Globus pallidus (tissue), 1 donor: ENCODE measurements around the gene CTSZ.

ENCODE experiments used
- DNase-seq: peaks from one replicate; pipeline ENCODE4 v3.0.0-alpha.2; 2015; ENCODE audit warnings: low spot score

Gene CTSZ

DNA sequence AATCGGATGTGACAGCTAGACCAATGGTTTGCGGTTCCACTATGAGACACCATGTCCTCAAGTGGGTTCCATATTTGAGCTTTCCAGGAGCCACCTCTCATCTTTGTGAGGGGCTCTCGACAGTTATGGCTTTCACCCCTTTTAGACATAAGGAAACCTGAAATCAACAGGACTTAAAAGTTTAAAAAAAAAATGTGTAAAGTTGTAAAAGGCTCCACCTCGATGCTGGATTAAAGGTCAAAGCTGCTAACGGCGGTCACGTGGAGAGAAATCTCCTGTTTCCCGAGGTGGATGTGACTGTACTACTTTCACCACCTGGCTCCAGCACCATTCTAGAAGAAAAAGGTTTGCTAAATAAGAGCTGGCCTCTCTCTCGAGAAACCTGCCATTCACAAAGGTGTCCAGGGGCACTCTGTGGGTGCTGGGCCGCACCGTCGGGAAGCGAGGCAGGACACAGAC, 24.5 kb upstream of the CTSZ start:
- DNase-seq = no peak

DNA sequence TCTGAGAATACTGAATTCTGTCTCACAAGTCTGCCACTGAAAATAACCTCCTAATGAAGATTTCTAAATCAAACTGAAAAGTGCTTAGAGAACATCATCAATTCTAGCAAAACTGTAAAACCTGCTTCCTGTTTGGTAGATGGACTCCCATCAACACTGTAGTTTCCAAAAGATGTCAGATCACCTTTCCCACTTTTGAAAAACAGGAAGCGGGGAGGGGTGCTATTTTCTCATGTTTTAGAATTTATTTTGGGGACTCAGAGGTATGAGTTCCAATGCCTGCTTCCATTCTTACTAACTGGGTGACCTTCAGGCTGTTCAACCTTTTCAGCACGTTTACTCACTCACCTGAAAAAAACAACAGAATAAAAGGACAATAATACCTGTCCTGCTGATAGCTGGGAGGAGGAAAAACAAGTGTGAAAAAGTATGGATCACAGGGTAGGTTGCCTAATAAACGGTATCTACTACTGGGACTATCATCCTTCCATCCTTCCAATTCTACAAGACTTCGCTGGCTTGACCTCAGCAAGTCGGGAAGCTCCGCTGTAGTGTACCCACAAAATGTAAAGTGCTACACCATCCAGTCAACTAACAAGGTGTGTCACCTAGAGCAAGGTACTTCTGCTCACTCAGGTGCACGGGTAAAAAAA, 24.0 kb upstream of the CTSZ start:
- DNase-seq = no peak

DNA sequence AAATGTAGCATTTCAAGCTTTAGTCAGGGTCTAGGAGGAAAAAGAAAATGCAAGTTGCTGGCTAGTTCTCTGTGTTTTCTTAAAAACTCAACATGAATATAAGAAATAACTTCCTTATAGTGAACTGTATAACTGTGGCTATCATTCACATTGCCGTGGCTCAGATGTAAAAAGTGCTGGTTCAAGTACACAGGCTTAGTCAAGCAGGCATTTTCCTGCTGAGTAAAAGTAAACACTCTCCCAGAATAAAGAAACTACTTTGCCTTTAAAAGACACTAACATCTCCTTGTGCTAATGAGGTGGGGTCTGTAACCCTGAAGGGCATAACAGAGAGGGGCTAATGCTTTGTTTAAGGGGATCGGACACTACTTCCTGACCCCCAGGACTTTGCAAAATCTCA, 21.8 kb upstream of the CTSZ start:
- DNase-seq = no peak

DNA sequence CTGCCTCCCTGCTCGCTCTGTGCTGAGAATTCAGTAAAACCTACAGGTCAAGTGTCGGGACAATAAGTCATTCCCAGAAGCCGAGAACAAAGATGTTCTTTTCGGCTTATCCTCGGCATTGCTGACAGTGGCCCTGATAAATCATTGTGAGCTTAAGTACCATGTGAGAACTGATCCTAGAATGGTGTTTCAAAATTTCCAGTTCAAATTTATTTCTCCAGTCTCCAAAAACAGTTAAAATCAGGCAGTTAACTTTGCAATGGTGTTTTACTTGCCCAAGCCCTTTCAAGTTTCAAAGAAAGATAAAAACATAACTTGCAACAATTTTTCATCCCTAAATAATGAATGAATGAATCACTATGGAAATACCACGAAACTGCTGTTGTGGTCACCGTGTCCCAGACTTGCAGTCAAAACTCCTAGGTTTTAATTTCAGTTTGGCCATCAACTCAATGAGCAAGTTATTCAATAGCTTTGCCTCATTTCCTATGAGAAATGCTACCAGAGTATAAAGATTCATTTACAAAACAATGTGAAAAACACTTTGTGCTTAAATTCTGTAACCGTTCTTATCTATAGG, 20.8 kb upstream of the CTSZ start:
- no peak for DNase-seq

DNA sequence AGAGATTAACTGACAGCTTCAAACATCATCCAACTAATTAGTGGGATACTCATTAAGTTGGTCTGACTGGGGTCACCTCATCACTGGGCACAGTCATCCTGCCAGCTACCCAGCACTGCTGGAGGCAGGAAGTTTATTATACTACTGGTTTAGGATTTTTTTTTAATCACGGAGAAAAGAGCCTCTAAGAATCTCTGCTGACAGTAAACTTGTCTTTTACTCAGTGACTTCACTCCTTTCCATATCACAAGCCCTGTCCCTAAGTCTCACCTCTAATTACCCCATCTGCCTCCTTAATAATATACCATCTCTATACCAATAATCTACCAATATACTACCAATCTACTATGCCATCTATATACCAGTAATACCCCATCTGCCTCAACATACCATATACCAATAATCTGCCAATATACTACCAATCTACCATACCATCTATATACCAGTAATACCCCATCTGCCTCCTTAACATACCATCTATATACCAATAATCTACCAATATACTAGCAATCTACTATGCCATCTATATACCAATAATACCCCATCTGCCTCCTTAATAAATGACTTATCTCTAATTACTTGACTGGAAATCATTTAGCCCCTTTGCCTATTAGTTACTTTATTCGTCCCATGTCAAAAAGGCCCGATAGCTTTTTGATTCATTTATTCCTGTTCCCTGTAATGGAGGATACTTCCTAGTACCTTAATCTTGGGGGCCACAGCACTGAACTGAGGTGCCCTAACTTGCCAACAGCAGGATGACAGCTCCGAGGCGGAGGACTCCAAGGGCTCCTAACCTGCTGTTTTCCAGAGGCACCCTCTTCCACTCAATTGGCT, 20.1 kb upstream of the CTSZ start:
- DNase-seq = no peak

DNA sequence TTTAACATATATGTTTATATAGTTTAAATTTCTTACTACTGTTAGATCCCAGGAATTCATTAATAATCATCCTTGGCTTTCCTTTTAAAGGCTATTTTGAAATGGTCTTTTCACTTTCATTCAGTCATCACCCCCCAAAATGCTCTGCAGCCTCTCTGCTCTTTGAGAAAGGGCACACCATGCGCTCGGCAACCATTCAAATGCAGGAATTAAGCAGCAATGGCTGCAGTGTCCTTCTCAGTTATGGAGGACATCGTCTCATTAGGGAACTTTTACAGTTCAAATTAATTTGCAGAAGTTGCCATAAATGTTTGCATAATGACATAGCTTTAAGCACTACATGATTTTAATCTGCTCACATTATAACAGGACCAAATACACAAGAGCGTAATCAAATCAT, 18.5 kb upstream of the CTSZ start:
- no peak for DNase-seq

DNA sequence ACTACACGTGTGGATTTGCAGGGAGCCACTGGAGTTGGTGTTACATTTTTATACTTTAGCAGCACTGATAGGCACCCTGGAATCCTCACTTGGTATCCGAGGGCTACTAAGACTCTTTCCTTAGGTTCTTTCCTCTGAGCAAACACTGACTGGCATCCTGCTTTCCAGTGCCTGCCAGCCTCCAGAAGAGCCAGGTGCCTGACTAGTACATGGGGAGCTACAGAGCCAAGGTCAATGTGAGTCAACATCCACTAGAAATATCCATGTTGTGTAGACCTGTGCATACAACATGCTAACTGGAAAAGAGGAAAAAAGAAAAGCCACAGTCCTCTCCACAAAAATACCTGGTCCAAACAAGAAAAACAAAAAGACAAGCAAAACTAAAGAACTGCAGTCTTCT, 18.0 kb upstream of the CTSZ start:
- DNase-seq = no peak

DNA sequence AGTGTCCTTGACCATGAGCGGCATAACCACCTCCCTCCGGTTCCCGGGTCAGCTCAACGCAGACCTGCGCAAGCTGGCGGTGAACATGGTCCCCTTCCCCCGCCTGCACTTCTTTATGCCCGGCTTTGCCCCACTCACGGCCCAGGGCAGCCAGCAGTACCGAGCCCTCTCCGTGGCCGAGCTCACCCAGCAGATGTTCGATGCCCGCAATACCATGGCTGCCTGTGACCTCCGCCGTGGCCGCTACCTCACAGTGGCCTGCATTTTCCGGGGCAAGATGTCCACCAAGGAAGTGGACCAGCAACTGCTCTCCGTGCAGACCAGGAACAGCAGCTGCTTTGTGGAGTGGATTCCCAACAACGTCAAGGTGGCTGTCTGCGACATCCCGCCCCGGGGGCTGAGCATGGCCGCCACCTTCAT, 17.1 kb upstream of the CTSZ start:
- DNase-seq = no peak

DNA sequence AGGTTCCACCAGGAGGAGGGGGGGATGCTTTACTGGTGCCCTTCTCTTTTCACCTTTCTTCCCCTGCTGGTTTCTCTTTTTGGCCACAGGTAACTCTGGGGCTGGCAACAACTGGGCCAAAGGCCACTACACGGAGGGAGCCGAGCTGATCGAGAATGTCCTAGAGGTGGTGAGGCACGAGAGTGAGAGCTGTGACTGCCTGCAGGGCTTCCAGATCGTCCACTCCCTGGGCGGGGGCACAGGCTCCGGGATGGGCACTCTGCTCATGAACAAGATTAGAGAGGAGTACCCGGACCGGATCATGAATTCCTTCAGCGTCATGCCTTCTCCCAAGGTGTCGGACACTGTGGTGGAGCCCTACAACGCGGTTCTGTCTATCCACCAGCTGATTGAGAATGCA, 16.6 kb upstream of the CTSZ start:
- DNase-seq = no peak

DNA sequence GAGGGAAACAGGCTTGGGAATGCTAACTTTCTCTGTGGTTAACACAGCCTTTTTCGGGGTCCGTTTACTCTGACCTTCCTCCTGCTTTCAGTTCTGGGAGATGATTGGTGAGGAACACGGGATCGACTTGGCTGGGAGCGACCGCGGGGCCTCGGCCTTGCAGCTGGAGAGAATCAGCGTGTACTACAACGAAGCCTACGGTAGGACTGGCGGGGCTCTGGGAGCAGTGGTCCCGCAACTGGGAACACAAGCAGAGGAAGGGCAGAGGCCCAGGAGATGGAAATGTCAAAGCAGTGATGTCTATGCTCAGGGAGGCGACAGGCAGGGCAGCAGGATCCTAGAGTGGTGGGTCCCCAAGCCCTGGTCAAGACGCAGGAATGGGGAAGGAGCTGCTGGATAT, 15.7 kb upstream of the CTSZ start:
- no peak for DNase-seq

DNA sequence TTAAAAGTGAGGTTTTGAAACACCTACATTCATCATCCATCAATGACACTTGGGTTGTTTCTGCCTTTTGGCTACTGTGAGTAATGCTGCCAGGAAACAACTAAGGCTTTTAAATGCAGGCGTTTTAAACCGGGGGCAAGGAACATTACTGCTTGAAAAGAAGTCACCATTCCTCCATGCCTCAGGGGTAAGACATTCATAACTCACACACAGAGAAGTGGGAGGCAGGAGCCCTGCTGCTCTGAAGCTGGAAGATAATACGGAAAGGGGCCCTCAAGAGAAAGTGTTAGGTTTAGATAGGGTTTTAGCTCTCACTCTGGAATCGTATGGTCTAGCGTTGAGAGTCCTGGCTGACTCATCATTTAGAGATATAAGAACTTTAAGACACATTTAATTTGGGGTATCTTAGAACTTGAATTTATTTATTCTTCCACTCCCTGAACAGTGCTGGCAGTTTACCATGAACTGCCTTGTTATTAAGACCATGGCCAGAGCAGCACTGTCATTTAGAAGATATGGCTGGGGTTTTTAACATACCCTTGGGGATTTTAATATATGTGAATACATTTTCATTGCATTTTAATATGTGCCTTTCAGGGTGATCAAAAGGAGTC, 14.0 kb upstream of the CTSZ start:
- DNase-seq = no peak

DNA sequence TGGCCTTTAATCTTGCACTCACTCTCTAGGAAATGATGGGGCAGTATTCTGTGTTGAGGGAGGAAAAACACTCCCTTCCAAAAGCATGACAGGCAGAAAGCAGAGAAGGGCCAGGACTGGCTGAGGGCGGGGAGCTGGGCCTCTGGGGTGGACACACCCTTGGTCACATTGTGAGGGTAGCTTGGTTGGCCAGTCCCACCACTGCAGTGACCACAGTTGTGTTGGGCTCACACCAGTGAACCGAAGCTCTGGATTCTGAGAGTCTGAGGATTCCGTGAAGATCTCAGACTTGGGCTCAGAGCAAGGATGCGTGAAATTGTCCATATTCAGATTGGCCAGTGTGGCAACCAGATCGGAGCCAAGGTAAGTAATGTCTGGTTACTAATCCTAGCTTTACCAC, 12.2 kb upstream of the CTSZ start, which contains the start of gene TUBB1:
TSS of gene TUBB1 (plus strand) at position 213 of the 400 bp plus-strand sequence. CDS start at position 307, 94 bp downstream.
- no peak for DNase-seq

DNA sequence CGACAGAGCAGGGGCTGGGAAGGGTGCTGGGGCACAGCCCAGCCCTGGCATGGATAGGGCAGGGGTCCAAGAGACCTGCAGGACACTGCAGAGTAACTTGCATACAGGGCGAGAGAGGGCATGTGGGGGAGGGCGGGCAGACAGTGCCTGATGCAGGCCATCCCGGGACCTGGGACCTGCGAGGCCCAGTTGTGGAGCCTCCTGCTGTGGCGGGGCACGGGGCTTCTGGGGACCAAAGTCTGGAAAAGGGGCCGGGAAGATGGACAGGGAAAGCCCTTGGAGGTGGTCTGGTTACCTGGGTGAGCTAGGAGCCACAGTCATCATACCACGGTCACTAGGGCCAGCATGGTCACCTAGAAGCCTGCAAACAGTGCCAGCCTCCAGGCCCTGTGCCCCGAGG, 11.8 kb upstream of the CTSZ start:
- no peak for DNase-seq

DNA sequence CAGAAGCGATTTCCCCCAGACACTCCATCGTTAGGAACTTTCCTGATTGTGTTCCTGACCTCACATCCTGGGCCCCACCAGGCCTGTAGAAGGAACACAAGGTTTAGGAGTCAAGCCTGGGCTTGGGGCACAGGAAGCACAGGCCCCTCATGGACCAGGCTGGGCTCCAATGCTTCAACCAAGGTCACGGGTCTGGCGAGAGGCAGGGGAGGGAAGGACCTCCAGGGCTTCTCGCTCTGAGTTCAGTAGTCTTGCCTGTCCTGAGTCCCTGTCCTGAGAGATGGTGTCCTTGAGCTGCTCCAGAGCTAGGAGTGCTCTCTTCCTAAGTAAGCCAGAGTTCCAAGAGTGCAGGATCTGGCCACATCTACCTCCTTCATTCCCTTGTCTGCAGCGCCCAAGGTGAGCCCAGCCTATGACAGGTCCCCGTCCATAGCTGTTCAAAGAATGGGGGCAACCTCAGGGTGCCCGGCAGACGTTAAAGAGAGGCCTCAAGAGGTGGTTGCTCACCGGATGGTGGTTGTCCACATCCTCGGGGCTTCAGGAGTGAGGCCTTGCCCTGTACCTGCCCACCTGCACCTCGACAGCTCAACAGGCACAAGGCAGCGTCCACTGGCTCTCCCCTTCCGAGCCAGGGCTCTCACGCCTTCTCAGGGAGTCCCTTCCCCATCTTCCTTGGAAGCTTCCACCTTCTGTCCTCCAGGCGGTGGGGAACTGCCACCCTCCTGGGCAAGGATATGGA, 10.6 kb upstream of the CTSZ start:
- no peak for DNase-seq

DNA sequence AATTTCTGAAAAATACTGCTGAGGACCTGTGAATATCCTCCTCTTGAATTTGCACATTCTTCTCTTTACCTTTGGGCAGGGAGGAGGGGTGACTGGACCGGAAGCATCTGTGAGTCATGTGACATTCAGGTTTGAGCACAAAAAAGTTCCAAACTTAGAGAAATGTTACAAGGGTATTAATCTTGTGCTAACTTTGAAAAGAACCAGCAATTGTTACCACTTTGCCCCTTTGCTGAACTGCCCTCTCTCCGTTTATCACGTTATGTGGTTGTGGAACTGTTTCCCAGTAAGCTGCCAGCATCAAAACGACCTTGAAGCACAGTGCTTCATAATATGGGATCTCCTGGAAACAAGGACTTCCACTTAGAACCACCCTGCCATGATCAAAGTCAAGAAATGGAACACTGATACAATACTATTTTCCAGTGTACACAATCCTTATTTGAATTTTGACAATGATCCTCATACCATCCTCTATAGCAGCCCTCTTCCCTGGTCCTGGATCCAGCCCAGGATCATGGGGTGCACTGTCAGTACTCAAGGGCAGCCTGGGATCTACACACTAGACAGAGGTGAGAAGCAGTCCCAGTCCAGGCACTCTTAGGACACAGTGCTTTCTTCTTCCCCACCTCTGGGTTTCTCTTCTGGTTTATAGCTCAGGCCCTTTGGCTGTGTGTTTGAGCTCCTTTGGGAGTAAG, 9.9 kb upstream of the CTSZ start:
- no peak for DNase-seq

DNA sequence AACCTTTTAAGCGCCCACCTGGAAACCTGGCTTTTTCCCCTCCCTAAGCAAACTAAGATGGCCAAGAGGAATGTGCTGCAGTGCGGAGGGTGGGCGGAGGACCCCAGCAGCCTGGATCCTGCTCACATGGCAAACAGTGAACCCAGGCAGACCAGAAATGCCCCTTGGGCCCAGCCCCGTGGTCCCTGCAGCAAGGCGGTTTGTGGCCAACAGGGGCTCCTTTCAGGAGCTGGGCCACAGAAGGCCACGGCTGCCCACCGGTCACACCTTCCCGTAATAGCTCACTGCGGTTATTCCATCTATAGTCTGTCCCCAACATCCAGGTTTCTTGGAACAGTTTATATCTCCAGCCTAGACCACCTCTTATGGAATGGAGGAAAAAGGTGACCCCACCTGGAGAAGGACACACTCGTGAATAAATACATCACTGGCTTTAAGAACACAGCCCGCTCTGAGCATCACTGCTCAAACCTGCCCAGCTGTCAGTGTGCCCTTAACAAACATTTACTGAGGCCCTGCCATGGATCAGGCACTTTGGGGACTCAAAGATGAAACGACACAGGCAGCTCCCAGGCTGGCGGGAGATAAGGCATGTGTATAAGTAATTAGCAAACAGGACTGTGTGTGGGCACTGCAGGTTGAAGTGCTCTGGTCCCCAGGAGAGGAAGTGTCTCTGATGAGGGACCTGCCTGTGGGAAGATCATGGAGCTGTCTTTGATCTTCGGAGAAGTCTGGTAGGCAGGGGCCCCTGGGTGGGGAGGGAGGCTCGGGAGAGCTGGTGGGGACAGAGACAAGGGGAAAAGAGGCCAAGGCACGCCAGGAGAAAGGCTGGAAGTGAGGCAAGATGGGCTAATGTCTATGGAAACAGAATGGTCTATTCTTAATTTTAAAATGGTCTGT, 9.0 kb upstream of the CTSZ start:
- no peak for DNase-seq

DNA sequence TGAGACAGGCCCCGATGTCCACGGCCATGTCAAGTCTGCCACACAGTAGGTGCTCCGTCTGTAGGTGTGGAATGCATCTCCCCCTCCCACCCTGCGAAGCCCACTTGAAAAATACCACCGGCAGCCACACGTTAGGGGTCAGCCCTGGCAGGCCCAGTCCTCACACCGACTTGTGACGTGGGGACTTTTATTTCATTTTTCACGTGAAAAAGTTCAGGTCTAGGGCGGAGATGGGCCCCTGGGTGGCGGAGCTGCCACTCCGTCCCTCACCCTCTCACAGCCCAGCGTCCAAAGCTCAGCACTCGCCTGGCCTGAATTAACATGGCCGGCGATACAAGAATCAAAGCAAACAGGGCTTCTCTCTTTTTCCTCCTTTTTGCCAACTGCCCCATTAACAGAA, 8.4 kb upstream of the CTSZ start:
- DNase-seq = no peak

DNA sequence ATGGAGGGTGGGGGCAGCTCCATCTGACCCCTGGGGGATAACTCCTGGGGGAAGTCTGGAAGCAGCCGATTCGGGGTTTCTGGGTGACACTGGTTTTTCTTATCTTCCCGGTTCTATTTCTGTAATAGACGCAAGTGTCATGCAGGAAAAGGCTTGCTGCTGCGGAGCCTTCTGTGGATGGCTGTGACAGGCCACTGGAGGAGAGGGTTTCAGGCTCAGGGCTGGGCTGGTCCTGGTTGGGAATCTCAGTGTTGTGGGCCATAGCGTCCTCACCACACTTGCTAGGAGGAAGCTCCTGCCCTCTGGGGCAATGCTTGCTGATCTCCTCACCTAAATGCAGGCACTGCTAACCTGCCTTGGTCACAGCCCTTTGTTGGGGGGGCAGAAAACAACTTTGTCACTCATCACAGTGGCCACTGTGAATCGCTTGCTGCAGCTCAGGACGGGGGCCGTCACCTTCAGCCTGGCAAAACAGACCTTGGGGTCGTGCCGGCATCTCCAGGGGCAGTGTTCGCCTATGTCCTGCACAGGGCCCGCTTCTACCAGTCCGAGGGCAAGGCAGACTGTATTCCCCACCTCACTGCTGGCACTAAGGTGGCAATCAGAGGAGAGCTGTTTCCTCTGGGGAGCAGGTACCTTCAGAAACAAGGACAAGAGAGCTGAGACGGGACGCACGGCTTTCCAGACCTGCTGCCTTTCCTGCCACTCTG, 7.8 kb upstream of the CTSZ start:
- no peak for DNase-seq

DNA sequence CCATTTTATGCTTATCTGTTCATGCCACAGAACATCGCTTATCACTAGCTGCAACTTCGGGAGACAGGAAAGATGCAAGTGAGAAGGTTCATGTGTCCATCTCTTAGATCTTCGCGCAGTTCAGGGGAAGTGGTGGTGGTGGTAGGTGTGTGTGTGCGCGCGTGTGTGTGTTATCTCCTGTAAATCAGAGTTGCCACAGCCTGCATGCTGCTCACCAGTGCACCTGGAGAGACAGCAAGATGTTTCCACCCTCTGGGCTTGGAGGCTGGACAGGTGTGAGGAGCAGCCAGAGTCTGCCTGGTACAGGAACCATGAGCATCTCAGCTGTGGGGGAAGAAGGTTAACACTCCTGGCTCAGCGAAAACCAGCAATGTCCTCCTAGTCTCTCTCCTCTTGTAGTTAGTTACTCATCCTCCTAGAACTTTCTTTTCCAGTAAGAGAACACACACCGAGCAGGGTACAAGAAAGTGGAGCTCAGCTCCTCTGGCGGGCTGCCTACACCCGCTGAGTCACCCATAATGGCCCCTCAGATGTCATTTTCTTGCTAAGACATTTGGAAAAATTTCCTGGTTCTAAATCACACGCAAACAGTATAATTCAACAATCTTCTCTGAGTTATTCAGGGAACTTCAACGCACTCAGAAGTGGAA, 7.0 kb upstream of the CTSZ start:
- no peak for DNase-seq
